Measurements from ENCODE around the gene SMAD3.

DNA sequence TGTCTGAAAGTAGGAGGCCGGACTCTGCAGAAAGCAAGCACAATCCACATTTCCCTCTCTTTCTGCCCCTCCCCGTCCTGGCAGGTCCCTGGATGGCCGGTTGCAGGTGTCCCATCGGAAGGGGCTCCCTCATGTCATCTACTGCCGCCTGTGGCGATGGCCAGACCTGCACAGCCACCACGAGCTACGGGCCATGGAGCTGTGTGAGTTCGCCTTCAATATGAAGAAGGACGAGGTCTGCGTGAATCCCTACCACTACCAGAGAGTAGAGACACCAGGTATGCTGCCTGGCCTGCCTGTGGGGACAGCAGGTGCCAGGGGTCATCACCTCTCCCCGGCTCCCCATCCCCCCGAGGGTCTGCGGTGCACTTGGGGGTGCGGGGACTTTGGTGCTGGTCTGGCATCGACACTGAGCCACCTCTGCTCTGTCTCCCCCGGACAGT lies 99.4 kb downstream of the SMAD3 start:
- no peak for TF ChIP-seq POLR2A (IDR thresholded peaks at IDR 0.05)
- TF ChIP-seq, protein P1, sequence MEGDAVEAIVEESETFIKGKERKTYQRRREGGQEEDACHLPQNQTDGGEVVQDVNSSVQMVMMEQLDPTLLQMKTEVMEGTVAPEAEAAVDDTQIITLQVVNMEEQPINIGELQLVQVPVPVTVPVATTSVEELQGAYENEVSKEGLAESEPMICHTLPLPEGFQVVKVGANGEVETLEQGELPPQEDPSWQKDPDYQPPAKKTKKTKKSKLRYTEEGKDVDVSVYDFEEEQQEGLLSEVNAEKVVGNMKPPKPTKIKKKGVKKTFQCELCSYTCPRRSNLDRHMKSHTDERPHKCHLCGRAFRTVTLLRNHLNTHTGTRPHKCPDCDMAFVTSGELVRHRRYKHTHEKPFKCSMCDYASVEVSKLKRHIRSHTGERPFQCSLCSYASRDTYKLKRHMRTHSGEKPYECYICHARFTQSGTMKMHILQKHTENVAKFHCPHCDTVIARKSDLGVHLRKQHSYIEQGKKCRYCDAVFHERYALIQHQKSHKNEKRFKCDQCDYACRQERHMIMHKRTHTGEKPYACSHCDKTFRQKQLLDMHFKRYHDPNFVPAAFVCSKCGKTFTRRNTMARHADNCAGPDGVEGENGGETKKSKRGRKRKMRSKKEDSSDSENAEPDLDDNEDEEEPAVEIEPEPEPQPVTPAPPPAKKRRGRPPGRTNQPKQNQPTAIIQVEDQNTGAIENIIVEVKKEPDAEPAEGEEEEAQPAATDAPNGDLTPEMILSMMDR (IDR thresholded peaks at IDR 0.05) = no peak

All from body of pancreas (tissue), 4 donors.